ENCODE data around the gene CLECL1.

The CLECL1 gene

DNA sequence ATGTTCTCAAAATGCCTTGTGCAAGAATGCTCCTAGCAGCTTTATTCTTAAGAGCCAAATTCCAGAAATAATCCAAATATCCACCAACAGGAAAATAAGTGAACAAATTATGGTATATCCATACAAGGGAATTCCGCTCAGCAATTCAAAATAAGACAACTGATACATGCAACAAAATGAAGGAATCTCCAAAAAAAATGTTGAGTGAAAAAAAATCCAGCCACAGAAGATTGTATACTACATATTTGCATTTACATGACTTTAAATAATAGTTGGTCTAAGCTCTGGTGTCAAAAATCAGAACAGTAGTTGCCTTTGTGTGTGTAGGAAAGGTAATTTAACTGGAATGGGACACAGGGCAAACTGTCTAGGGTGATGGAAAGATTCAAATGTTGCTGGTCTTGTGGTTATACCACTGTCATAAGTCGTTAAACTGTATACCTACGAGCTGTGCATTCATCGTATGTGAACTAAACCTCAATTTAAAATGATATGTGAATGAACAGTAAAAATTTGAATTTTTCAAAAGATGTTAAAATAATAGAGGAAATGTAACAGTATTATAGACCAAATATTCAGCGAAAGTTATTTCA lies 24.6 kb upstream of the CLECL1 start:
- WGBS, 2 donors (ENCODE audit: extremely low coverage in 2 of 2, insufficient read length in 2 of 2, insufficient replicate concordance in 1 of 2): no CpG with 5 or more reads among the region's 5 CpGs
- Histone ChIP-seq H2AFZ (ENCODE audit: low read length) (no peak overlapping the region), H2BK15ac (ENCODE audit: low read length) (no peak overlapping the region), H3K9ac (ENCODE audit: low read depth, low read length, poor library complexity) (no peak overlapping the region), H3K27me3 (ENCODE audit: control insufficient read depth in 3 of 3, insufficient read depth in 3 of 3, low read depth in 1 of 3, low read length in 3 of 3) (peaks cover 0 to 5% (median 0%) of the 10 kb centered on the region in 3 experiments), H2BK5ac (ENCODE audit: low read length) (no peak overlapping the region), H2BK12ac (ENCODE audit: low read length) (no peak overlapping the region), H3K9me3 (replicated peaks in 1 of 2; ENCODE audit: control insufficient read depth in 2 of 2, insufficient read depth in 1 of 2, low read depth in 1 of 2, low read length in 2 of 2) (no peaks in the 10 kb centered on the region), H3K4me1 (ENCODE audit: control insufficient read depth in 2 of 2, insufficient read depth in 1 of 2, low read depth in 1 of 2, low read length in 2 of 2) (peaks cover 3% of the 10 kb centered on the region in 2 donors), H2AK5ac (ENCODE audit: low read depth, low read length) (no peak overlapping the region), H3K4ac (ENCODE audit: low read length) (no peak overlapping the region), H3K18ac (ENCODE audit: low read length) (no peak overlapping the region), H3K79me1 (ENCODE audit: low read depth, low read length) (no peaks in the 10 kb centered on the region), H4K8ac (ENCODE audit: low read depth, low read length) (no peak overlapping the region), H3K4me3 (ENCODE audit: low read length in 2 of 2) (no peak overlapping the region), H4K91ac (ENCODE audit: low read depth, low read length, poor library complexity) (no peak overlapping the region), H3K4me2 (ENCODE audit: insufficient read depth, low read length, poor library complexity, severe bottlenecking) (no peak overlapping the region), H3K27ac (replicated peaks; ENCODE audit: low read length) (no peak overlapping the region), H3K23ac (ENCODE audit: low read depth, low read length, poor library complexity) (no peak overlapping the region), H3K36me3 (replicated peaks in 1 of 2; ENCODE audit: control insufficient read depth in 2 of 2, insufficient read depth in 2 of 2, low read length in 2 of 2) (no peaks in the 10 kb centered on the region), H3K14ac (ENCODE audit: low read length) (no peak overlapping the region), H2BK120ac (ENCODE audit: low read depth, low read length) (no peak overlapping the region)
- DNase-seq (ENCODE audit: low spot score): no peak

DNA sequence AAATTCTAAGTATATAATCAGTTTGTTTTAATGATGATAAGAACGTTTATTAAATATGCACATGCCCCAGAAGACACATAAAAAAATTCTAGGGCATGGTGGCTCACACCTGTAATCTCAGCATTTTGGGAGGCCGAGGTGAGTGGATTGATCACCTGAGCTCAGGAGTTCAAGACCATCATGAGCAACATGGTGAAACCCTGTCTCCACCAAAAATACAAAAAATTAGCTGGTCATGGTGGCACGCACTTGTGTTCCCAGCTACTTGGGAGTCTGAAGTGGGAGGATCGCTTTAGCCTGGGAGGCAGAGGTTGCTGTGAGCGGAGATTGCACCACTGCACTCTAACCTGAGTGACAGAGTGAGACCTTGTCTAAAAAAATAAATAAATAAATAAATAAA lies 23.8 kb upstream of the CLECL1 start:
- peaks cover 0 to 5% (median 0%) of the 10 kb centered on the region in 3 experiments for H3K27me3 ChIP-seq (ENCODE audit: control insufficient read depth in 3 of 3, insufficient read depth in 3 of 3, low read depth in 1 of 3, low read length in 3 of 3)
- H2BK12ac ChIP-seq (ENCODE audit: low read length): no peak overlapping the region
- no peak overlapping the region for H2BK5ac ChIP-seq (ENCODE audit: low read length)
- no peak overlapping the region for H2AK5ac ChIP-seq (ENCODE audit: low read depth, low read length)
- no peak overlapping the region for H4K91ac ChIP-seq (ENCODE audit: low read depth, low read length, poor library complexity)
- H3K9me3 ChIP-seq (replicated peaks in 1 of 2; ENCODE audit: control insufficient read depth in 2 of 2, insufficient read depth in 1 of 2, low read depth in 1 of 2, low read length in 2 of 2): no peaks in the 10 kb centered on the region
- no peak overlapping the region for H2BK120ac ChIP-seq (ENCODE audit: low read depth, low read length)
- H3K4ac ChIP-seq (ENCODE audit: low read length): no peak overlapping the region
- H2AFZ ChIP-seq (ENCODE audit: low read length): no peak overlapping the region
- no peak overlapping the region for H3K9ac ChIP-seq (ENCODE audit: low read depth, low read length, poor library complexity)
- no peaks in the 10 kb centered on the region for H3K36me3 ChIP-seq (replicated peaks in 1 of 2; ENCODE audit: control insufficient read depth in 2 of 2, insufficient read depth in 2 of 2, low read length in 2 of 2)
- H3K79me1 ChIP-seq (ENCODE audit: low read depth, low read length): no peaks in the 10 kb centered on the region
- no peak overlapping the region for H3K4me2 ChIP-seq (ENCODE audit: insufficient read depth, low read length, poor library complexity, severe bottlenecking)
- no peak overlapping the region for H3K27ac ChIP-seq (replicated peaks; ENCODE audit: low read length)
- H3K4me3 ChIP-seq (ENCODE audit: low read length in 2 of 2): no peak overlapping the region
- no CpG with 5 or more reads among the region's 5 CpGs for WGBS, 2 donors (ENCODE audit: extremely low coverage in 2 of 2, insufficient read length in 2 of 2, insufficient replicate concordance in 1 of 2)
- DNase-seq (ENCODE audit: low spot score): no peak
- no peak overlapping the region for H4K8ac ChIP-seq (ENCODE audit: low read depth, low read length)
- no peak overlapping the region for H3K14ac ChIP-seq (ENCODE audit: low read length)
- H3K4me1 ChIP-seq (ENCODE audit: control insufficient read depth in 2 of 2, insufficient read depth in 1 of 2, low read depth in 1 of 2, low read length in 2 of 2): peaks cover 3% of the 10 kb centered on the region in 2 donors
- H2BK15ac ChIP-seq (ENCODE audit: low read length): no peak overlapping the region
- no peak overlapping the region for H3K18ac ChIP-seq (ENCODE audit: low read length)
- H3K23ac ChIP-seq (ENCODE audit: low read depth, low read length, poor library complexity): no peak overlapping the region

DNA sequence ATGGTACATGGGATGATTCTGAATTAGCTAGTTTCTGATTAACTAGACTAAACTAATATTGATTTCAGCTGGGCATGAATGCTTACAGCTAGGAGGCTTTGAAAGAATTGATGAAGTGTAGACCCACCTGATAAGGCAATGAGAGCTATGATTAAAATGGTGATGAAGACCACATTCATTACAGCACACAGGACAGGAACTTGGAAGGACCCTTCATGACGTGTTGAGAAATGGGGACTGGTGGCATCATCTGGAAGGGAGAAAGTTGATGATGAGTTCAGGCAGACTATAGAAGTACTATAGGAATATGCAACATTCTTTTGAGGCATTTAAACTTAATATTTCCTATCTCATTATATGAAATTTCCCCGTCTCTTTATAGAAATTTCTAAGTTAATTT lies 23.3 kb upstream of the CLECL1 start:
- no peak overlapping the region for H2BK12ac ChIP-seq (ENCODE audit: low read length)
- H4K8ac ChIP-seq (ENCODE audit: low read depth, low read length): no peak overlapping the region
- H2AK5ac ChIP-seq (ENCODE audit: low read depth, low read length): no peak overlapping the region
- H3K14ac ChIP-seq (ENCODE audit: low read length): no peak overlapping the region
- no peak overlapping the region for H2BK5ac ChIP-seq (ENCODE audit: low read length)
- no peak overlapping the region for H2BK15ac ChIP-seq (ENCODE audit: low read length)
- H3K18ac ChIP-seq (ENCODE audit: low read length): no peak overlapping the region
- no peaks in the 10 kb centered on the region for H3K79me1 ChIP-seq (ENCODE audit: low read depth, low read length)
- no peak overlapping the region for H2AFZ ChIP-seq (ENCODE audit: low read length)
- no peak overlapping the region for H2BK120ac ChIP-seq (ENCODE audit: low read depth, low read length)
- no peaks in the 10 kb centered on the region for H3K9me3 ChIP-seq (replicated peaks in 1 of 2; ENCODE audit: control insufficient read depth in 2 of 2, insufficient read depth in 1 of 2, low read depth in 1 of 2, low read length in 2 of 2)
- H3K9ac ChIP-seq (ENCODE audit: low read depth, low read length, poor library complexity): no peak overlapping the region
- H3K4me1 ChIP-seq (ENCODE audit: control insufficient read depth in 2 of 2, insufficient read depth in 1 of 2, low read depth in 1 of 2, low read length in 2 of 2): peaks cover 3% of the 10 kb centered on the region in 2 donors
- no peak overlapping the region for H3K27ac ChIP-seq (replicated peaks; ENCODE audit: low read length)
- DNase-seq (ENCODE audit: low spot score): no peak
- no peaks in the 10 kb centered on the region for H3K36me3 ChIP-seq (replicated peaks in 1 of 2; ENCODE audit: control insufficient read depth in 2 of 2, insufficient read depth in 2 of 2, low read length in 2 of 2)
- no peak overlapping the region for H3K23ac ChIP-seq (ENCODE audit: low read depth, low read length, poor library complexity)
- no peak overlapping the region for H4K91ac ChIP-seq (ENCODE audit: low read depth, low read length, poor library complexity)
- H3K4me3 ChIP-seq (ENCODE audit: low read length in 2 of 2): no peak overlapping the region
- H3K27me3 ChIP-seq (ENCODE audit: control insufficient read depth in 3 of 3, insufficient read depth in 3 of 3, low read depth in 1 of 3, low read length in 3 of 3): peaks cover 0 to 5% (median 0%) of the 10 kb centered on the region in 3 experiments
- H3K4ac ChIP-seq (ENCODE audit: low read length): no peak overlapping the region
- no CpG with 5 or more reads among the region's 2 CpGs for WGBS, 2 donors (ENCODE audit: extremely low coverage in 2 of 2, insufficient read length in 2 of 2, insufficient replicate concordance in 1 of 2)
- no peak overlapping the region for H3K4me2 ChIP-seq (ENCODE audit: insufficient read depth, low read length, poor library complexity, severe bottlenecking)

DNA sequence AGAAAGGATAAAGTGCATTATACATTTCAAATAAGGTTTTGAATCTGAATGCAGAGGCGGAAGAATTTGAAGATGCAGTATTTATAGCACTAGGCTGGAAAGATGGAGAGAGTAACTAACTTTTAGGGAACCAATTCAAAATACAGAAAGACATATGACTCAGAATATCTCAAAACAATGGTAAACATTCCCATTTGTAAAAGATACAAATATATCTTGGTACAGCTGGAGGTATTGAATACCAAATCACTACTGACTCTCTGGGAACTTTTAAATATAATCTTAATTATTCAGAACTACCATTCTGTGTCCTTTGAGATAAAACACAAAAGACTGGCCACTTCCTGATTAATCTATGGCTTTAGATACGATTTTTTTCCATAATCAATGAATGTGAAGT lies 22.7 kb upstream of the CLECL1 start:
- Histone ChIP-seq H3K9ac (ENCODE audit: low read depth, low read length, poor library complexity) (no peak overlapping the region), H2AFZ (ENCODE audit: low read length) (no peak overlapping the region), H3K14ac (ENCODE audit: low read length) (no peak overlapping the region), H3K27me3 (ENCODE audit: control insufficient read depth in 3 of 3, insufficient read depth in 3 of 3, low read depth in 1 of 3, low read length in 3 of 3) (peaks cover 0 to 5% (median 0%) of the 10 kb centered on the region in 3 experiments), H3K79me1 (ENCODE audit: low read depth, low read length) (no peaks in the 10 kb centered on the region), H2BK15ac (ENCODE audit: low read length) (no peak overlapping the region), H2AK5ac (ENCODE audit: low read depth, low read length) (no peak overlapping the region), H3K4me3 (ENCODE audit: low read length in 2 of 2) (no peak overlapping the region), H3K4me1 (ENCODE audit: control insufficient read depth in 2 of 2, insufficient read depth in 1 of 2, low read depth in 1 of 2, low read length in 2 of 2) (peaks cover 0 to under 1% of the 10 kb centered on the region in 2 donors), H3K9me3 (replicated peaks in 1 of 2; ENCODE audit: control insufficient read depth in 2 of 2, insufficient read depth in 1 of 2, low read depth in 1 of 2, low read length in 2 of 2) (no peaks in the 10 kb centered on the region), H2BK120ac (ENCODE audit: low read depth, low read length) (no peak overlapping the region), H4K91ac (ENCODE audit: low read depth, low read length, poor library complexity) (no peak overlapping the region), H2BK5ac (ENCODE audit: low read length) (no peak overlapping the region), H3K27ac (replicated peaks; ENCODE audit: low read length) (no peak overlapping the region), H3K23ac (ENCODE audit: low read depth, low read length, poor library complexity) (no peak overlapping the region), H2BK12ac (ENCODE audit: low read length) (no peak overlapping the region), H3K36me3 (replicated peaks in 1 of 2; ENCODE audit: control insufficient read depth in 2 of 2, insufficient read depth in 2 of 2, low read length in 2 of 2) (no peaks in the 10 kb centered on the region), H3K18ac (ENCODE audit: low read length) (no peak overlapping the region), H3K4me2 (ENCODE audit: insufficient read depth, low read length, poor library complexity, severe bottlenecking) (no peak overlapping the region), H4K8ac (ENCODE audit: low read depth, low read length) (no peak overlapping the region), H3K4ac (ENCODE audit: low read length) (no peak overlapping the region)
- no CpG with 5 or more reads among the region's 2 CpGs for WGBS, 2 donors (ENCODE audit: extremely low coverage in 2 of 2, insufficient read length in 2 of 2, insufficient replicate concordance in 1 of 2)
- DNase-seq (ENCODE audit: low spot score): no peak

Measured in neuronal stem cell (in vitro differentiated cells).